Tibial artery (tissue), 4 donors: ENCODE measurements around the gene ENGASE.

Source experiments
- DNase-seq, 2 donors: peaks; one replicate each; pipeline ENCODE4 v3.0.0-alpha.2; 2019
- H3K27ac ChIP-seq, 2 donors: fragments of 200-600 bp; sonication (generic) in 1 of 2; 1 replicate in 1 of 2; 2 replicates in 1 of 2; pipeline ENCODE4 v1.5.1; 2018 to 2019; ENCODE audit warnings: mild to moderate bottlenecking in 1 of 2
- H3K27me3 ChIP-seq, 2 donors: fragments of 200-600 bp; sonication (generic) in 1 of 2; one replicate each; pipeline versions ENCODE4 v1.5.1 to v1.6.0; 2016 to 2019
- H3K36me3 ChIP-seq, 3 donors: fragments of 200-600 bp; sonication (generic) in 2 of 3; one replicate each; pipeline ENCODE4 v1.5.1; 2016 to 2019; ENCODE audit warnings: mild to moderate bottlenecking in 2 of 3
- H3K4me1 ChIP-seq, 4 donors: fragments of 200-600 bp; sonication (generic) in 2 of 4; 1 replicate in 3 of 4; 2 replicates in 1 of 4; pipeline ENCODE4 v1.5.1; 2016 to 2019
- H3K4me3 ChIP-seq, 2 donors: fragments of 200-600 bp; sonication (generic) in 1 of 2; 1 replicate in 1 of 2; 2 replicates in 1 of 2; pipeline ENCODE4 v1.5.1; 2018 to 2019; ENCODE audit warnings: mild to moderate bottlenecking in 2 of 2
- H3K9me3 ChIP-seq, 3 donors: fragments of 200-600 bp; sonication (generic) in 1 of 3; one replicate each; pipeline ENCODE4 v1.5.1; 2016 to 2019
- CTCF ChIP-seq, 2 experiments: fragments of 200-600 bp in 1 of 2; fragments of 450-650 bp in 1 of 2; IDR thresholded peaks; one replicate each; pipeline ENCODE4 v1.5.1; 2017 to 2019; ENCODE audit warnings: antibody characterized with exemption in 2 of 2, mild to moderate bottlenecking in 1 of 2, moderate library complexity in 1 of 2
- intact Hi-C: fragments of 100-400 bp; cut with DNase I; formaldehyde crosslinking; loops from one replicate; pipeline ENCODE4 v1.15.0; 2023; ENCODE audit warnings: low total_unique reads

The ENGASE gene

GRCh38 chr17:79087428-79088143 lies 13.0 kb downstream of the ENGASE start:
- Histone ChIP-seq H3K36me3 (peaks cover 8 to 48% (median 40%) of the 10 kb centered on the region in 3 donors), H3K27ac (no peak overlapping the region), H3K27me3 (peaks cover 0 to 31% of the 10 kb centered on the region in 2 donors), H3K9me3 (no peaks in the 10 kb centered on the region), H3K4me3 (no peak overlapping the region), H3K4me1 (peaks cover 0 to 9% (median 7%) of the 10 kb centered on the region in 4 donors)
- TF ChIP-seq CTCF (IDR thresholded peaks at IDR 0.05) = peak; percentile 89 to 91
- intact Hi-C loops = loop anchor here (2.0 to 10.0 kb wide), 2 partner anchors 305 to 627 kb away; no protein-coding TSS in a partner anchor
- peak; percentile 62 to 80 for DNase-seq

GRCh38 chr17:79088247-79088996 lies 13.8 kb downstream of the ENGASE start:
- intact Hi-C loops = loop anchor here (10.0 kb wide), 1 partner anchor 626 kb away; no protein-coding TSS in a partner anchor

GRCh38 chr17:79088997-79089328 lies 14.3 kb downstream of the ENGASE start:
- intact Hi-C loops = loop anchor here (10.0 kb wide), 1 partner anchor 626 kb away; no protein-coding TSS in a partner anchor
- H3K4me3 ChIP-seq = no peak overlapping the region
- no peaks in the 10 kb centered on the region for H3K9me3 ChIP-seq
- no peak for DNase-seq
- H3K36me3 ChIP-seq = peaks cover 8 to 34% (median 34%) of the 10 kb centered on the region in 3 donors
- peaks cover 0 to 44% of the 10 kb centered on the region in 2 donors for H3K27me3 ChIP-seq
- H3K4me1 ChIP-seq = peaks cover 0 to 9% (median 7%) of the 10 kb centered on the region in 4 donors
- no peak for TF ChIP-seq CTCF (IDR thresholded peaks at IDR 0.05)
- H3K27ac ChIP-seq = no peak overlapping the region

More at GRCh38 chr17:79088247-79088996, 13.8 kb downstream of the ENGASE start:
- TF ChIP-seq CTCF (IDR thresholded peaks at IDR 0.05) = no peak
- peaks cover 0 to 39% of the 10 kb centered on the region in 2 donors for H3K27me3 ChIP-seq
- H3K36me3 ChIP-seq = peaks cover 8 to 39% (median 38%) of the 10 kb centered on the region in 3 donors
- no peak overlapping the region for H3K27ac ChIP-seq
- H3K4me1 ChIP-seq = peaks cover 0 to 9% (median 7%) of the 10 kb centered on the region in 4 donors
- no peaks in the 10 kb centered on the region for H3K9me3 ChIP-seq
- DNase-seq = no peak
- H3K4me3 ChIP-seq = no peak overlapping the region

GRCh38 chr17:79089720-79090442 lies 15.3 kb downstream of the ENGASE start:
- H3K4me1 ChIP-seq = peaks cover 0 to 9% (median 7%) of the 10 kb centered on the region in 4 donors
- peaks cover 8 to 25% (median 25%) of the 10 kb centered on the region in 3 donors for H3K36me3 ChIP-seq
- H3K4me3 ChIP-seq = no peak overlapping the region
- intact Hi-C loops = loop anchor here (10.0 kb wide), 1 partner anchor 625 kb away; no protein-coding TSS in a partner anchor
- no peak for DNase-seq
- no peaks in the 10 kb centered on the region for H3K9me3 ChIP-seq
- no peak overlapping the region for H3K27ac ChIP-seq
- no peak for TF ChIP-seq CTCF (IDR thresholded peaks at IDR 0.05)
- H3K27me3 ChIP-seq = peaks cover 0 to 54% of the 10 kb centered on the region in 2 donors
